HG03457 (cell line): ENCODE data around the gene NANOS2.
"Not testable (repeated sequence)": the region's sequence is repeated elsewhere in the genome, so short reads cannot be mapped to it uniquely, and the experiment has no call there.

Experiments used
- ATAC-seq: cut with Tn5 transposase; IDR thresholded peaks from one replicate; pipeline ENCODE4 v1.9.1; 2021; ENCODE audit warnings: moderate number of reproducible peaks; ENCODE audit not compliant: unreplicated experiment

The NANOS2 gene

GRCh38 chr19:45897261-45897812 lies 17.2 kb downstream of the NANOS2 start:
- no peak for ATAC-seq

GRCh38 chr19:45895983-45896599 lies 18.5 kb downstream of the NANOS2 start:
- not testable (repeated sequence) for ATAC-seq

- no peak for ATAC-seq
These were observed 19.0 kb downstream of the NANOS2 start for GRCh38 chr19:45895519-45895972.

DNA sequence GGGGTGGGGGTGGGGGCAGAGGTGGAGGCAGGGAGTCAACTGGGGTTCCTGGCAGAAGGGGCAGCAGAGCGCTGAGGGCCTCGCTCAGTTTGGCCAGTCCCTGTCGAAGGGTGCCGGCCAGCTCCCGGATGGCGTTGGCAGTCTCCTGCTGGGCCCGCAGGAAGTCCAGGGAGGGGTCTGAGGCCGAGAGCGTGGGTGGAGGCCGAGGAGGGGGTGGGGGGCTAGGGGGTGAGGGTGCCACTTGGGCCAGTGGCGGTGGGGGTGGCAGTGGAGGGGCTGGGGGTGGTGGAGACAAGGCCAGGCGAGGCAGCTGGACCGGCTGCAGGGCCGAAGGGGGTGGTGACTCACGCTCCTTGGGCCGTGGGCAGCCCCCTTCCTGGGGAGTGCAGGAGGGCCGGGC lies 23.7 kb downstream of the NANOS2 start:
- ATAC-seq: no peak

DNA sequence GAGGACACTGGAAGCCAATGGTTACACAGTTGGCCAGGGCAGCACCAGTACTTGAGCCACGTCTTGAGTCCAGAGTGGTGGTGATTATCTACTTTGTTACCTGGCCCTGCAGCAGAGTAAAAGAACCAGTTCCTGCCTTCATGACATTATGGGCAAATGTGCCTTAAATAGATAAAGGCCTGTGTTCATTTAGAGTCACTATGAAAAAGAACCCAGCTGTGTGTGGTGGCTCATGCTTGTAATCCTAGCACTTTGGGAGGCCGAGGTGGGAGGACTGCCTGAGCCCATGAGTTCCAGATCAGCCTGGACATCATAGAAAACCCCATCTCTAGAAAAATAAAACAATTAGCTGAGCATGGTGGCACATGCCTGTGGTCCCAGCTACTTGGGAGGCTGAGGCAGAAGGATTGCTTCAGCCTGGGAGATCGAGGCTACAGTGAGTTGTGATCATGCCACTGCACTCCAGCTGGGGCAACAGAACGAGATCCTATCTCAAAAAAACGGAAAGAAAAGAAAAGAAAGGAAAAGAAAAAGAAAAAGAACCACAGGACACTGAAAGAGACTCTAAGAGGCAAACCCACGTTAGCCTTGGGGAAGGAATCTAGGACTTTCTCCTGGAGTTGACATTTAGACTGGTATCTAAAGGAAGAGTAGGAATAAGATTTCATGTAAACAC lies 25.2 kb downstream of the NANOS2 start:
- no peak for ATAC-seq

DNA sequence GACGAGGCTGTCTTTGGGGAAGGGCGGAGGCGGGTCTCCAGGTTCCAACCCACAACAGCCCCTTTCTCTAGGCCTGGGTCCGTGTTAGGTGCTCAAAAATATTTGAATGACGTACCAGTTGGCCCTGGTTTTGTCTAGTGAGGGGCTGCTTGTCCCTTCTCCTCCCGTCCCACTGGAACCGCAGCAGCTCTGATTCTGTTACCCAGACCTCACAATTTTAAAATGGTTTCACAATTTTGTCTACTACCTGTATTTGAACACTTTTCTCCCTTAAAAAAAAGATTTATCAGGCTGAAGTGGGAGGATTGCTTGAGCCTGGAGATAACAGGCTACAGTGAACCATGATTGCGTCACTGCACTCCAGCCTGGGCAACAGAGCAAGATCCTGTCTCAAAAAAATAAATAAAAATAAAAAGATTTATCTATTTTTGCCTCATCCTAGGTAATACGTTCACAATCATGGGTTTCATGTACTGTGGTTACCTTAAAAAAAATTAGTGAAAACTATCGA lies 27.3 kb downstream of the NANOS2 start:
- ATAC-seq: no peak

DNA sequence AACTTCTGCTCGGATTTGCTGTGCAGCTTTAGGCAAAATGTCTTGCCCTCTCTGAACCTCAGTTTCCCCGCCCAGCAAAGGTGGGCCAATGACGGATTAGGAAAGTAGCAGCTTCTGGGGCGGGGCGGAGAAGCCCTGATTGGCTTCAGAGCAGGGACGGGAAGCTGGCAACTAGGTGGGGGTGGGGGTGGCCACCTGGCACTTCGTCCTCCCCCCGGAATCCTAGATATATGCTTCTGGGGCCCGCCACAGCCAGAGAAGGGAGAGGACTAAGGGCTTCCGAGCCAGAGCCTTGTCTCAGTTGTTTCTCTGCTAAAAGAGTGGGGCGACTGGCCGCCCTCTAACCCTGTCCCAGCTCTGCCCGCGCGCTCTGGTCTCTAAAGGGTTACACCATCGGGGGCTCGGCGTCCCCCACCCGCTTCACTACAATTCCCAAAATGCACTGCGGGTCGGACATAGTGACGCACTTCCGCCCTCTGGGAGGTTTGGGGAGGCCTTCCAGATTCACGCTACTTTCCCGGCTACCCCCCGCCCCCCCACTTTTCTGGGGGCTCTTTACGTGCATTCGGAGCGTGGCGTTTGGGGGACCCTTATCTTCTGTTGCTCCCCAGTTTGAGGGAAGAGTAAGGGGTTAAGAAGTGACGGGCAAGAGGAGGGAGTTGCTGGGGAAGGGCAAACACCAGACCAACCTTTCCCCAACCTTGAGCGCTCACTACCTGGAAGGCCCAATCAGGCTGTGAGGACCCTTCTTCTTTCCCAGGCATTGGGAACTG lies 28.0 kb downstream of the NANOS2 start:
- no peak for ATAC-seq

GRCh38 chr19:45885556-45886426 lies 28.8 kb downstream of the NANOS2 start, which contains the start of gene IRF2BP1:
Gene IRF2BP1 (minus strand): TSS chr19:45886141. CDS start chr19:45885774, 367 bp downstream.
- no peak for ATAC-seq

DNA sequence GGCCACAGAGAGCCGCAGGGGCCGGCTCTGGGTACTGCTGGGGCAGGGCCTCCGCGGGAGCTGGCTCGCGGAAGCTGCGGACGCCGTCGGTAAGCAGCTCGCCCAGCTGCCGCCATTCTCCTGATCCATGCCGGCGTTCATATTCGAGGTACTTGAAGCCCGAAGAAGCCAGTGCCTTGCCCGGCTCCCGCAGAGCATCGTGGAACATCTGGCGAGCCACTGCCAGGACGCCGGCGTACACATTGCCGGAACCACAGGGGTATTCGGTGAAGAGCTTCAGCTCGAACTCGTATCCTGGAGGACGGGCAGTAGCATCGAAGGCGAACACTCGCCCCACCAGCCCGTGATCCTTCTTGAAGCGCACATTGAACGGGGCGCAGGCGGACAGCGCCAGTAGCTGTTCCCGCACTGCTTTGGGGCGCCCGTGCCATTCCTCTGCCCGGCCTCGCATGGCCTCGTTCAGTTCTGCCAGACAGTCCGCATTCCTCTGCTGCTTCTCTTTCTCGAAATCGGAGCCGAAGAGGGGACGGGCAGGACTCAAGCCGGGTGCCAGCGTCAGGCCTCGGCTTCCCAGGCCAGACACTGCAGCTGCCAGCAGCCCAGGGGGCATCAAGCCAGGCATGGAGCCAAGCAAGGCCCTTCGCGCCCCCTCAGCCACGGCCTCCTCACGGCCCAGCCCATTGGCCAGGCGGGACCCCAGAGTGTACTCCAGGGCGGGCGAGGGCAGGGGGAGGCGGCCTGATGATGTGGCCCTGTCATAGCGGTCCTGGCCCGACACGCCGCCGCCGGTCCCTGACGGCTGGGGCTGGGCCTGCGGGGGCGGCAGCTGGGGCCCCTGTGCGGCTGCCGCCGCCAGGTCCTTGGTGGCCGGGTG lies 29.7 kb downstream of the NANOS2 start:
- ATAC-seq: no peak

DNA sequence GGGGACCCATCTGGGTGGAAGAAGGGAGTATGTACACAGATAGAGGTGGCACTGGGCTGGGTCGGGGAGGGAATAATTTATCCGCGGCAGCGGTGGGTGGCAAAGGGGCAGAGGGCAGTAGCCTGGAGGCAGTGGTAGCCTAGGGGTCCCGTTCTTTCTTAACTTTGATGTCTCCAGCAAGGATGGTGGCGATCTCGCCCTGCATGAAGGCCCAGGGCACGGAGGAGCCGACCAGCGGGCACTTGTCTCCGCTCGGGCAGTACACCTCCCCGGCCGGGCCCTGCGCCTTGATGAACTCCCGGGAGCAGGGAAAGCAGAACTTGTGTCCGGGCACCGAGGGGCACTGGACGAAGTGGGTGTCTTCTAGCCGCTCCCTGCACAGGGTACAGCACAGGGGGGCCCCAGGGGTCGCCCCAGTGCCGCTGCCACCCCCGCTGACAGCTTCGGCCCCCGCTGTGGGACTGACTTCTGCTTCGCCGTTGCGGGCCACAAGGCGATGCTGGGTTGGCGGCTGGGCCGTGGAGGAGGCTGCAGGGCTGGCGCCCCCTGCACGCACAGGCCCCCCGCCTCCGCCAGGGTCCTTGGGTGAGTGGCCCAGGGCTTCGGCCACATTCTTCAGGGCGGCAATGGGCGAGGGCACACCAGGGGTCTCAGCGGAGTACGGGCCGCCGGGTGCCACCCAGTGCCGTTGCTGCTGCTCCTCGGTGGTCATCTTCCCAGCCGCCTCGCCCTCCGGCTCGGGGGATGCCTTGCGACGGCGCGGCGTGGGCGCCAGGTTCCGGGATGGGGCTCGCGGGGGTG lies 30.5 kb downstream of the NANOS2 start:
- ATAC-seq: no peak

DNA sequence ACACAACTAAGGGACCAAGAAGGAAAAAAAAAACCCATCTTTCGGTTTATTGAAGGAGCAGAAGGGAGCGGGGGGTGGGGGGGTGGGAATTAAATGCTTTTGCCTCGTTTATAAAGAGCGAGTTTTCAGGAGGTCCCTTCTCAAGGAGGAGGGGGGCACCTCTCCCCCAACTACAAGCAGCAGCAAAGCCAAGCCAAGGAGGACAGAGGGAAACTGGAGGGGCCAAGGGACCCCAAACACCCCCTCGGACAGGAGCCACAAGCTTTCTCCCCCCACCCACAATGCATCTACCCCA lies 31.0 kb downstream of the NANOS2 start:
- ATAC-seq: no peak

DNA sequence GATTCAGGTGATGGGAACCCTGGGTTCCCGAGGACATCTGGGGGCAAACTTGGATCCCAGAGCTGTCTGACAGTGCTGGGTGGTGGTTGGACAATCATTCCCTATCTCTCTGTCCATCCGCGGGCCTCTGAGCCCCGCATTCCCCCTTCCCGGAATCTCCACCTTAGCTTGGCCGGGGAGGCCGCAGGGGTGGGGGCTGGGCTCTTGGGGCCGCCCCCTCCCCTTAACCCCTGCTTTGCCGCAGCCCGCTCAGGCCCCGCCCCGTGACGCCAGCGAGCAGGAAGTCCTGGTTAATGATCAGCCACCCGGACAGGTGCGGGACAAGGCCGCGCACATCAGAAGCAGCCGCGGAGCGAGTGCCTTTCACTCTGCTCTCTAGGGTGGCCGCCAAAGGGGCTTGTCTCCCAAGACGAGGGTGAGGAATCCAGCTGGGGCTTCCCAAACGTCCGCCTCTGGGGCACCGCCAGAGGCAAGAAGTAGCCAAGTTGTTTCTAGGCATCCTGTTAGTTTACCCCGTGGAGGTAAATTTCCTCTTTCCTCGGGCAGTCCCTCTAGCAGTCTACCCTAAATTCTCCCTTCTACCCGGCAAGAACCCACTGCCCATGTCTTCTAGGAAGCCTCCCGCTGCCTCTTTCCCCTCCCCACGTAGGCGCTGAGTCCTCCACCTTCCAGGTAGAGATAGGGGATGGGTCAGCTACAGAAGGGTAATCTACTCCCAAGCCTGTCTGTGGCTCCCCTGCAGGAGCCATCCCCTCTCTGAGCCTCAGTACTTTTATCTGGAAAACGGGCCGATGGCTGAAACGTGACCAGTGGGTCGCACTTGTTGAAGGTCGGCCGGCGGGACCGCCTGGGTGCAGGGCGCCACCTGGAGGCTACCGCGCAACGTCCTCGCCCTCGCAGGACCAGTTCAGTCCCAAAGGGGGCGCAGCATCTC lies 31.7 kb downstream of the NANOS2 start:
- no peak for ATAC-seq

DNA sequence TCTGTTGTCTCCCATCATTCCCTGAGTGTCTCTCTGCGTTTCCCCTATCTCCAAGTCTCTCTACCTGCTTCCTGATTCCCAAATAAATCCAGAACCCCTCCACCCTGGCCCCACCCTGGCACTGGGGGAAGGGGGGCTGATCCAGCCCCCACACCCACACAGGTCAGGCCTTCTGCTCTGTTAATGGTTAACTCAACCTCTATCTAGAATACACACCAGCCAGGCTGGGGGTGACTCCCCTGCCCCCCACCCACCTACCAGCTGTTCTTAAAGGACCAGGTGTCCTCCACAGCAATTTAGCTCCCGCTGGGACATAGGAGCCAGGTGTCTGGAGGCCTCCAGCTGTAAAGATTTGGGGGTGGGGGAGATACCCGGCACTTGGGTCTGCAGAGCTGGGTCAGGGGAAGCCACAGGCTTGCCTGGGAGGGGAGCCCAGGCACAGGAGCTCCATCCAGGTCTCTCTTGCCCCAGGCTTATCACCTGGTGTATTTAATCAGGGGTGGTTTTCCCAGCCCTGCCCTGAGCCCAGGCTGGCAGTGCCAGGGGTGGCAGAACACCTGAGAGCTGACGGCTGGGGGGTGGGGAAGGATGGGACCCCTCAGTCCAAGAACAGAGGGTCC lies 32.6 kb downstream of the NANOS2 start:
- ATAC-seq: no peak

GRCh38 chr19:45881082-45881908 lies 33.3 kb downstream of the NANOS2 start:
- no peak for ATAC-seq

- no peak for ATAC-seq
These were observed 34.6 kb downstream of the NANOS2 start for GRCh38 chr19:45879971-45880370.

DNA sequence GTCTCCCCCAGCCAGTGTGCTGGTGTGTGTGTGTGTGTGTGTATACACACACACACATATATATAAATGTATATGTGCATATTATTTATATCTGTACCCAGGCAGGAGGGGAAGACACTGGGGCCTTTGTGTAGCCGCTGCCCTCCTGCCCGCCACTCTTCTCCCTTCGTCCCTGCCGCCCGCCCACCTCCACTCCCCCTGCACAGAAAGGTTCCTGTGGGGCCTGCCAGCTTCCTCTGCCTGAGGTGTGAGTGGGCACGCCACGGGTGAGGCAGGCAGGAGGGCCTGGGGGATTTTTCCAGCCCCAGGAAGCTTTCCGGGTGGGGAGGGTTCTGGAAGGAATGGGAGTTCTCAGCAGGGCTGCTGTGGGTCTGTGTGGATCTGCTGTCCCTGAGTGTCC lies 35.5 kb downstream of the NANOS2 start:
- no peak for ATAC-seq
